SK-N-SH (cell line): Measurements from ENCODE around the gene PTPN14. TPM values are rescaled to one million over a fixed set of nuclear protein-coding genes. Genes with fewer than 3 reads are reported as not detected.

ENCODE experiments used
- CTCF ChIA-PET: fragments of 300-600, 350-600 bp; formaldehyde crosslinking; extraction: SDS; loops from one replicate; lab custom pipeline; 2021; lab: Yijun Ruan, JAX
- POLR2A ChIA-PET: fragments of 350-600 bp; sonication (Branson Sonifier 250); formaldehyde crosslinking; extraction: SDS; loops from one replicate; lab custom pipeline; 2020; ENCODE audit warnings: antibody characterized with exemption, inconsistent platforms; lab: Yijun Ruan, JAX
- DNase-seq: peaks from one replicate; pipeline ENCODE4 v3.0.0; 2012
- H2AFZ ChIP-seq: fragments of 200-600 bp; sonication (generic); 2 replicates; pipeline ENCODE4 v1.8.1; 2016; ENCODE audit warnings: antibody characterized with exemption, mild to moderate bottlenecking, low read depth
- H3F3A ChIP-seq: fragments of 200-600 bp; sonication (generic); replicated peaks from 2 replicates; pipeline ENCODE3; 2016; ENCODE audit warnings: antibody characterized with exemption, mild to moderate bottlenecking; ENCODE audit not compliant: insufficient read depth
- H3K27ac ChIP-seq, 2 experiments: fragments of 200-500 bp in 1 of 2; fragments of 200-600 bp in 1 of 2; sonication (Bioruptor generic) in 1 of 2; sonication (generic), shearing (Covaris generic) in 1 of 2; 2 replicates each; pipeline versions ENCODE4 v1.5.1 to v1.6.1; 2014 to 2016; ENCODE audit warnings: low read depth in 2 of 2, inconsistent platforms in 1 of 2, low read length in 1 of 2, mild to moderate bottlenecking in 1 of 2, mixed read lengths in 1 of 2
- H3K27me3 ChIP-seq: fragments of 200-600 bp; sonication (generic), shearing (Covaris generic); 2 replicates; pipeline ENCODE4 v1.6.1; 2016; ENCODE audit warnings: mixed run types; ENCODE audit not compliant: insufficient read depth
- H3K36me3 ChIP-seq, 2 experiments: fragments of 200-500 bp in 1 of 2; fragments of 200-600 bp in 1 of 2; sonication (Bioruptor generic) in 1 of 2; sonication (generic) in 1 of 2; replicated peaks in 1 of 2; 2 replicates each; pipeline versions ENCODE3 to v1.5.1; 2014 to 2016; ENCODE audit warnings: low read length in 1 of 2, mild to moderate bottlenecking in 1 of 2; ENCODE audit not compliant: insufficient read depth in 2 of 2, control insufficient read depth in 1 of 2
- H3K4me1 ChIP-seq, 2 experiments: fragments of 200-500 bp in 1 of 2; fragments of 200-600 bp in 1 of 2; sonication (Bioruptor generic) in 1 of 2; sonication (generic), shearing (Covaris generic) in 1 of 2; 2 replicates each; pipeline versions ENCODE4 v1.5.1 to v1.6.1; 2014 to 2016; ENCODE audit warnings: low read depth in 1 of 2, low read length in 1 of 2, mixed run types in 1 of 2; ENCODE audit not compliant: insufficient read depth in 2 of 2, control insufficient read depth in 1 of 2
- H3K4me2 ChIP-seq: fragments of 200-600 bp; sonication (generic), shearing (Covaris generic); 2 replicates; pipeline ENCODE4 v1.6.1; 2017; ENCODE audit warnings: mixed run types
- H3K4me3 ChIP-seq, 2 experiments: fragments of 200-500 bp in 1 of 2; fragments of 200-600 bp in 1 of 2; sonication (Bioruptor generic) in 1 of 2; sonication (generic), shearing (Covaris generic) in 1 of 2; 2 replicates each; pipeline versions ENCODE4 v1.5.1 to v1.8.1; 2014 to 2016; ENCODE audit warnings: low read depth in 2 of 2, inconsistent platforms in 1 of 2, low read length in 1 of 2, mild to moderate bottlenecking in 1 of 2, mixed read lengths in 1 of 2, moderate library complexity in 1 of 2
- H3K79me2 ChIP-seq: fragments of 200-600 bp; sonication (generic); 2 replicates; pipeline ENCODE4 v1.8.1; 2017; ENCODE audit warnings: mild to moderate bottlenecking; ENCODE audit not compliant: insufficient read depth
- H3K9ac ChIP-seq: fragments of 200-600 bp; sonication (generic); 2 replicates; pipeline ENCODE4 v1.6.1; 2017; ENCODE audit warnings: mixed run types
- H3K9me2 ChIP-seq: fragments of 200-600 bp; sonication (generic); 2 replicates; pipeline ENCODE4 v1.6.1; 2017; ENCODE audit warnings: mixed run types
- H3K9me3 ChIP-seq: fragments of 200-600 bp; sonication (generic); 2 replicates; pipeline ENCODE4 v1.6.1; 2017; ENCODE audit warnings: mixed run types, mild to moderate bottlenecking, moderate library complexity
- H4K20me1 ChIP-seq: fragments of 200-600 bp; sonication (generic); 2 replicates; pipeline ENCODE4 v1.6.1; 2017; ENCODE audit warnings: mild to moderate bottlenecking, mixed run types; ENCODE audit not compliant: insufficient read depth
- FOXM1 ChIP-seq: IDR thresholded peaks from 2 replicates; pipeline ENCODE4 v1.4.0; 2012; ENCODE audit warnings: low read depth, mild to moderate bottlenecking
- GABPA ChIP-seq: IDR thresholded peaks from 2 replicates; pipeline ENCODE4 v1.4.0; 2012; ENCODE audit warnings: low read depth, mild to moderate bottlenecking
- GATA2 ChIP-seq: sonication (generic); formaldehyde crosslinking; IDR thresholded peaks from 2 replicates; pipeline ENCODE4 v1.5.0; 2020; ENCODE audit warnings: mild to moderate bottlenecking, missing genetic modification reagents
- MEF2A ChIP-seq: IDR thresholded peaks from 2 replicates; pipeline ENCODE4 v1.4.0; 2012; ENCODE audit warnings: low read depth, borderline replicate concordance
- MXI1 ChIP-seq: IDR thresholded peaks from 2 replicates; pipeline ENCODE4 v1.6.1; 2012; ENCODE audit warnings: mild to moderate bottlenecking, low read depth, low read length, improper control_type of control experiment
- NFIC ChIP-seq: IDR thresholded peaks from 2 replicates; pipeline ENCODE4 v1.4.0; 2012; ENCODE audit warnings: borderline replicate concordance
- NRF1 ChIP-seq: IDR thresholded peaks from 2 replicates; pipeline ENCODE4 v1.6.1; 2012; ENCODE audit warnings: low read depth, mild to moderate bottlenecking, low read length
- POLR2AphosphoS5 ChIP-seq: IDR thresholded peaks from 2 replicates; pipeline ENCODE4 v1.6.1; 2012; ENCODE audit warnings: low read depth, low read length
- SMC3 ChIP-seq: IDR thresholded peaks from 2 replicates; pipeline ENCODE4 v1.6.1; 2012; ENCODE audit warnings: low read depth, low read length, improper control_type of control experiment
- YY1 ChIP-seq: IDR thresholded peaks from 2 replicates; pipeline ENCODE4 v1.4.0; 2012; ENCODE audit warnings: low read depth, mild to moderate bottlenecking
- WGBS: methylation state at CpG from one replicate; pipeline ENCODE4 v1.1.6; 2017; ENCODE audit warnings: low lambda C conversion rate; 5-methylcytosine and 5-hydroxymethylcytosine counted together
- polyA plus RNA-seq, 3 experiments: library from polyadenylated mRNA; depleted of rRNA; stranded (reverse); fragments of >200 nt; gene quantifications; 2 replicates each; pipeline ENCODE4 v1.2.3, GENCODE V29; 2012
- TF ChIP-seq, protein P1 (sequence below): fragments of 150-350 bp; IDR thresholded peaks from 2 replicates; pipeline ENCODE4 v1.6.1; 2016; ENCODE audit warnings: mild to moderate bottlenecking, low read depth, low read length
- TF ChIP-seq, protein P2 (sequence below): IDR thresholded peaks from 2 replicates; pipeline ENCODE4; 2012
- TF ChIP-seq, protein P3 (sequence below): fragments of 200-600 bp; sonication (generic); IDR thresholded peaks from 2 replicates; pipeline ENCODE4 v1.6.1; 2017; ENCODE audit warnings: antibody characterized with exemption, mild to moderate bottlenecking, moderate library complexity
- TF ChIP-seq, protein P4 (sequence below): IDR thresholded peaks from 2 replicates; pipeline ENCODE4 v1.4.0; 2012; ENCODE audit warnings: low read depth, borderline replicate concordance

Gene PTPN14
- polyA plus RNA-seq, 1 of the 3 experiments (the other 2 are of a cell fraction) = 12.8 TPM

DNA sequence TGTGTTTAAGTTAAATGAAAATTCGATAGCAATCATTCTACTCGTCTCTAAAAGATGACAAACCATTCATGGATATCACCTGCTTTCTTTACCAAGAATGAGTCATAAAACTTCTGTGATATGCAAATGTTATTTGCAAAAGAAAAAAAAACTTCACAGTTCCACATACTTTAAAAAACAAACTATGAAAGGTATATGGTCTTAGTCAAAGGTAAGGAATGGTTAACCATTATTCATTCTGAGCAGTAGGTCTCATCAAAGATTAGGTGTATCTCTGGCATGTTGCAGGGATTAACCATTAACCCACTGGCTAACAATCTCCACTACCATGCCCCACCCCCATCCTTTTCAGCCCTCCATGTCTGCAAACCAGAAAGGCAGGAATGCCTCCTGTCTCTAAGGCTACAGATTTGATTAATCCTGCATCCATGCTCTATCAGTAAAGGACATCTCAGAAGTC lies 44.4 kb downstream of the PTPN14 start (continued):
- TF ChIP-seq, protein P1, sequence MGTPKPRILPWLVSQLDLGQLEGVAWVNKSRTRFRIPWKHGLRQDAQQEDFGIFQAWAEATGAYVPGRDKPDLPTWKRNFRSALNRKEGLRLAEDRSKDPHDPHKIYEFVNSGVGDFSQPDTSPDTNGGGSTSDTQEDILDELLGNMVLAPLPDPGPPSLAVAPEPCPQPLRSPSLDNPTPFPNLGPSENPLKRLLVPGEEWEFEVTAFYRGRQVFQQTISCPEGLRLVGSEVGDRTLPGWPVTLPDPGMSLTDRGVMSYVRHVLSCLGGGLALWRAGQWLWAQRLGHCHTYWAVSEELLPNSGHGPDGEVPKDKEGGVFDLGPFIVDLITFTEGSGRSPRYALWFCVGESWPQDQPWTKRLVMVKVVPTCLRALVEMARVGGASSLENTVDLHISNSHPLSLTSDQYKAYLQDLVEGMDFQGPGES = no peak
- TF ChIP-seq, protein P2, sequence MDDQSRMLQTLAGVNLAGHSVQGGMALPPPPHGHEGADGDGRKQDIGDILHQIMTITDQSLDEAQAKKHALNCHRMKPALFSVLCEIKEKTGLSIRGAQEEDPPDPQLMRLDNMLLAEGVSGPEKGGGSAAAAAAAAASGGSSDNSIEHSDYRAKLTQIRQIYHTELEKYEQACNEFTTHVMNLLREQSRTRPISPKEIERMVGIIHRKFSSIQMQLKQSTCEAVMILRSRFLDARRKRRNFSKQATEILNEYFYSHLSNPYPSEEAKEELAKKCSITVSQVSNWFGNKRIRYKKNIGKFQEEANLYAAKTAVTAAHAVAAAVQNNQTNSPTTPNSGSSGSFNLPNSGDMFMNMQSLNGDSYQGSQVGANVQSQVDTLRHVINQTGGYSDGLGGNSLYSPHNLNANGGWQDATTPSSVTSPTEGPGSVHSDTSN = no peak

DNA sequence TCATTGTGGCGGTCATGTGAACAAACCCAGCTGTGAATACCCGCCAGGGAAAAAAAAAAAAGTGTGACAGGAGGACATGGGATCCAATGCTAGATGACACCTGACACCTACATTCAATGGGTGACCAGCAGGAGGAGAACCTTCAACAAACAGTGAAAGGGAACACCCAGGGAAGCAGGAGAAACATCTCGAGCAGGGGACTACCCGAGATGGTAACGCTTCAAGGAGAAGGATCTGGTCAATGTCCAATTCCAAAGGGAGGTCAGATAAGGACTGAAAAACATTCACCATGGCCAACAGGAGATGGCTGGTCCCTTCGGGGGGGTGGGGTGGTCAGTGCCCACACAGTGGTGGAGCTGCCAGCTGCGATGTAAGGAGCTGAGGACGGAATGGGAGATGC lies 46.3 kb downstream of the PTPN14 start:
- WGBS = 78% methylated on average over 8 of the region's 8 CpGs
- Histone ChIP-seq H3K9ac (no peak overlapping the region), H4K20me1 (peaks cover 71% of the 10 kb centered on the region), H3K4me1 (peaks cover 6 to 40% of the 10 kb centered on the region in 2 experiments; a peak in 3 of 4 replicates), H3K9me2 (no peaks in the 10 kb centered on the region), H3K27me3 (no peaks in the 10 kb centered on the region), H3K79me2 (peaks cover 100% of the 10 kb centered on the region), H3K9me3 (no peaks in the 10 kb centered on the region), H3K4me2 (no peak overlapping the region), H3K27ac (no peak overlapping the region), H3K36me3 (peaks cover 0 to 21% of the 10 kb centered on the region in 2 experiments), H3K4me3 (no peak overlapping the region), H3F3A (peaks cover 6% of the 10 kb centered on the region), H2AFZ (no peak overlapping the region)
- ChIA-PET POLR2A (no interaction called here), CTCF (no interaction called here)
- no peak for DNase-seq
- TF ChIP-seq, protein P3, sequence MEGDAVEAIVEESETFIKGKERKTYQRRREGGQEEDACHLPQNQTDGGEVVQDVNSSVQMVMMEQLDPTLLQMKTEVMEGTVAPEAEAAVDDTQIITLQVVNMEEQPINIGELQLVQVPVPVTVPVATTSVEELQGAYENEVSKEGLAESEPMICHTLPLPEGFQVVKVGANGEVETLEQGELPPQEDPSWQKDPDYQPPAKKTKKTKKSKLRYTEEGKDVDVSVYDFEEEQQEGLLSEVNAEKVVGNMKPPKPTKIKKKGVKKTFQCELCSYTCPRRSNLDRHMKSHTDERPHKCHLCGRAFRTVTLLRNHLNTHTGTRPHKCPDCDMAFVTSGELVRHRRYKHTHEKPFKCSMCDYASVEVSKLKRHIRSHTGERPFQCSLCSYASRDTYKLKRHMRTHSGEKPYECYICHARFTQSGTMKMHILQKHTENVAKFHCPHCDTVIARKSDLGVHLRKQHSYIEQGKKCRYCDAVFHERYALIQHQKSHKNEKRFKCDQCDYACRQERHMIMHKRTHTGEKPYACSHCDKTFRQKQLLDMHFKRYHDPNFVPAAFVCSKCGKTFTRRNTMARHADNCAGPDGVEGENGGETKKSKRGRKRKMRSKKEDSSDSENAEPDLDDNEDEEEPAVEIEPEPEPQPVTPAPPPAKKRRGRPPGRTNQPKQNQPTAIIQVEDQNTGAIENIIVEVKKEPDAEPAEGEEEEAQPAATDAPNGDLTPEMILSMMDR = peak; percentile 10; the same call in 1 of the 2 replicates
- no peak for TF ChIP-seq POLR2AphosphoS5

DNA sequence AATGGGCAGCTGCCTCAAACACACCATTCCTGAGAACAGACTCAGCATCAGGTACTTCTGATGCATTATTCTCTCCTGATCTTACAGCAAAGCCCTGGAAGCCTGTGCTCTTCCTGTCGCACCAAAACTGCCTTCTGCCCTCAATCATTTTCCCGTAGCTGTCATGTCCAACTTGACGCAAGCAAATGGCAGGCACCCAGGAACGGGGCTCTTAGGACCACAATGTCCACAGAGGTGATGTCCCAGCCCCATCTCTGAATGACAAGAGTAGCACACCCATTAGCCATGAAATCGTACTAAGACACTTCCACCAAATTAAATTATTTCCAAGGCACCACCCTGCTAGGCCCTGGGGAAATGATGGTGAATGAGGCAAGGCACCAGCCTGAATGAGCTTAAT lies 47.1 kb downstream of the PTPN14 start:
- H3K9me2 ChIP-seq = no peaks in the 10 kb centered on the region
- POLR2A ChIA-PET = no interaction called here

More for the DNA sequence above, 47.1 kb downstream of the PTPN14 start:
- 81% methylated on average over 5 of the region's 5 CpGs for WGBS
- CTCF ChIA-PET = interaction anchor here (1.5 kb wide), 1 partner anchor 10 kb away, joined by 3 read pairs; no protein-coding TSS in a partner anchor
- Histone ChIP-seq H3K9ac (no peak overlapping the region), H3K79me2 (peaks cover 100% of the 10 kb centered on the region), H3K4me1 (peaks cover 6 to 44% of the 10 kb centered on the region in 2 experiments; a peak in 3 of 4 replicates), H3K36me3 (peaks cover 0 to 18% of the 10 kb centered on the region in 2 experiments), H2AFZ (no peak overlapping the region), H3K9me3 (no peaks in the 10 kb centered on the region), H3F3A (peaks cover 11% of the 10 kb centered on the region), H4K20me1 (peaks cover 76% of the 10 kb centered on the region), H3K27me3 (no peaks in the 10 kb centered on the region), H3K4me2 (no peak overlapping the region), H3K27ac (no peak overlapping the region), H3K4me3 (no peak overlapping the region)
- TF ChIP-seq NFIC (no peak), NRF1 (no peak), YY1 (no peak), FOXM1 (no peak), MXI1 (no peak), GATA2 (CRISPR knock-in tag) (no peak), SMC3 (no peak), GABPA (no peak), MEF2A (no peak)
- TF ChIP-seq, protein P4, sequence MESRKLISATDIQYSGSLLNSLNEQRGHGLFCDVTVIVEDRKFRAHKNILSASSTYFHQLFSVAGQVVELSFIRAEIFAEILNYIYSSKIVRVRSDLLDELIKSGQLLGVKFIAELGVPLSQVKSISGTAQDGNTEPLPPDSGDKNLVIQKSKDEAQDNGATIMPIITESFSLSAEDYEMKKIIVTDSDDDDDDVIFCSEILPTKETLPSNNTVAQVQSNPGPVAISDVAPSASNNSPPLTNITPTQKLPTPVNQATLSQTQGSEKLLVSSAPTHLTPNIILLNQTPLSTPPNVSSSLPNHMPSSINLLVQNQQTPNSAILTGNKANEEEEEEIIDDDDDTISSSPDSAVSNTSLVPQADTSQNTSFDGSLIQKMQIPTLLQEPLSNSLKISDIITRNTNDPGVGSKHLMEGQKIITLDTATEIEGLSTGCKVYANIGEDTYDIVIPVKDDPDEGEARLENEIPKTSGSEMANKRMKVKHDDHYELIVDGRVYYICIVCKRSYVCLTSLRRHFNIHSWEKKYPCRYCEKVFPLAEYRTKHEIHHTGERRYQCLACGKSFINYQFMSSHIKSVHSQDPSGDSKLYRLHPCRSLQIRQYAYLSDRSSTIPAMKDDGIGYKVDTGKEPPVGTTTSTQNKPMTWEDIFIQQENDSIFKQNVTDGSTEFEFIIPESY = no peak
- DNase-seq = no peak
